ENCODE results near the gene LRRC8E.

LRRC8E gene

GRCh38 chr19:7921967-7922835 lies 33.9 kb downstream of the LRRC8E start:
- Histone ChIP-seq H3K79me2 (ENCODE audit: insufficient read depth, low read depth) (no peaks in the 10 kb centered on the region), H3K27me3 (ENCODE audit: insufficient read depth, low read depth) (peaks cover 13% of the 10 kb centered on the region; the same call in 1 of the 2 replicates), H3K9ac (no peak overlapping the region), H3K36me3 (ENCODE audit: insufficient read depth) (no peaks in the 10 kb centered on the region), H3K4me3 (IDR thresholded peaks at IDR 0.05; ENCODE audit: insufficient read depth, low read depth, low read length) (no peak overlapping the region), H4K20me1 (ENCODE audit: insufficient read depth) (no peaks in the 10 kb centered on the region), H2AFZ (ENCODE audit: low read depth) (no peak overlapping the region), H3K4me1 (ENCODE audit: low read depth, poor library complexity, severe bottlenecking) (peaks cover 14% of the 10 kb centered on the region), H3K4me2 (no peak overlapping the region), H3K27ac (no peak overlapping the region)
- TF ChIP-seq CTCF (conservative IDR thresholded peaks at IDR 0.05; ENCODE audit: low read depth, low read length) = no peak

DNA sequence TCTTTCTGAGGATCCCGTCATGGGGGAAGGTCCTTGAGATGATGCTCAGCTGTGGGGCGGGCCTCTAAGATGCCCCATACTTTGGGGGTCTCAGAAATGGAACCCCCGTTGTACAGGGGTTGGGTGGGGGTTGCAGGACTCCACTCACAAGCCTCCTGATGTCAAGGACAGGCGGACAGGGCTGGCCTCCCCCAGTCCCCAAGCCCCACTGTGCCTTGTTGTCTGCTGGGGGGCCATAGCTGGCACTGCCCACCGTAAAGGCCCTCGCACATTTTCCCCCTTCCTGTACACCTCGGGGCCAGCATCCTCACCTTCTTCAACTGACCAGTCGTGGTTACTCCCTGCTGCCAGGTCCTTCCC lies 34.5 kb downstream of the LRRC8E start:
- Histone ChIP-seq H3K36me3 (ENCODE audit: insufficient read depth) (no peaks in the 10 kb centered on the region), H3K27me3 (ENCODE audit: insufficient read depth, low read depth) (peaks cover 8% of the 10 kb centered on the region; the same call in 1 of the 2 replicates), H3K27ac (no peak overlapping the region), H3K79me2 (ENCODE audit: insufficient read depth, low read depth) (no peaks in the 10 kb centered on the region), H4K20me1 (ENCODE audit: insufficient read depth) (no peaks in the 10 kb centered on the region), H3K4me3 (IDR thresholded peaks at IDR 0.05; ENCODE audit: insufficient read depth, low read depth, low read length) (no peak overlapping the region), H2AFZ (ENCODE audit: low read depth) (no peak overlapping the region), H3K4me2 (no peak overlapping the region), H3K9ac (no peak overlapping the region), H3K4me1 (ENCODE audit: low read depth, poor library complexity, severe bottlenecking) (peaks cover 14% of the 10 kb centered on the region)
- no peak for TF ChIP-seq CTCF (conservative IDR thresholded peaks at IDR 0.05; ENCODE audit: low read depth, low read length)

DNA sequence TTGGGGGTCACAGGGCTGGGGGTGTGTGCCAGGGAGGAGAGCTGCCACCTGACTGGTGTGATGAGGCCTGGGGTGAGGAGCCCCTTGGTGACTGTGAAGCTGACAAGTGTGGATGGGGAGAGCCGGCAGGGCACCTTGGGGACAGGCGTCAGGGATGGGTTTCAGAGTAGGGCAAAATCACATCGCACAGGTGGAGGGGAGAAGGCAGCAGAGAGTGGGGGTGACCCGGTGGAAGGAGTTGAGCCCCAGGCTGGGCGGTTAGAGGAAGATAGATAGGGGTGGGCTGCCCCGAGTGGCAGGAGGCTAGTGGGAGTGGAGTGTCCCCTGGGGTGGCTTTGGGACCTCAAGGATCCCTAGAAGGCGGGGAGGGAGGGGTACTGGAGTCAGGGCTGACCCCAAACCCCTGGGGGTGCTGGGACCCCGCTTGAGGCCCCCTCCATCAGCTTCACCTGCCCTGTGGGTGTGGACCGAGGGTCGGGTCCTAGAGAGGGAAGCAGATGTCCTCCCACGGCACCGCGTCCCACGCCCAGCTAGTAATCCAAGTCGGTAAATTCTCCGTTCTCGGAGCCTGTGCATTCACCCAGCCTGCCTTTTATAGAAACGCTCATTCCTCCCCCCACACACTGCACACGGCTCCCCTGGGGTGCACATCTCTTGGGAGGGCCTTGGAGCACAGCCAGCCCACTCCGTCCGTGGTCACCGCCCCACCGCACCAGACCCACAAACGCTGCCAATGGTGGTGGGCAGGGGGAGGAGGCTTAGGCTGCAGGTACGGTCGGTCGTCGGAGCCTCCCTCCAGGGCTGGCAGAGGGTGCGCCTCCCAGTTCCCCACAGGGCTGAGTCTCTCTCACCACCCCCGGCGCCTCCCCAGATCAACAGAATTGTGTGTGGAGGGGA lies 35.2 kb downstream of the LRRC8E start:
- Histone ChIP-seq H2AFZ (ENCODE audit: low read depth) (no peak overlapping the region), H3K27me3 (ENCODE audit: insufficient read depth, low read depth) (0 out of 2 replicates have a peak, but pooled peaks cover 1% of the 10 kb centered on the region), H3K4me2 (no peak overlapping the region), H3K9ac (no peak overlapping the region), H3K4me3 (IDR thresholded peaks at IDR 0.05; ENCODE audit: insufficient read depth, low read depth, low read length) (no peak overlapping the region), H4K20me1 (ENCODE audit: insufficient read depth) (no peaks in the 10 kb centered on the region), H3K4me1 (ENCODE audit: low read depth, poor library complexity, severe bottlenecking) (peaks cover 14% of the 10 kb centered on the region), H3K79me2 (ENCODE audit: insufficient read depth, low read depth) (no peaks in the 10 kb centered on the region), H3K36me3 (ENCODE audit: insufficient read depth) (no peaks in the 10 kb centered on the region), H3K27ac (no peak overlapping the region)
- no peak for TF ChIP-seq CTCF (conservative IDR thresholded peaks at IDR 0.05; ENCODE audit: low read depth, low read length)

DNA sequence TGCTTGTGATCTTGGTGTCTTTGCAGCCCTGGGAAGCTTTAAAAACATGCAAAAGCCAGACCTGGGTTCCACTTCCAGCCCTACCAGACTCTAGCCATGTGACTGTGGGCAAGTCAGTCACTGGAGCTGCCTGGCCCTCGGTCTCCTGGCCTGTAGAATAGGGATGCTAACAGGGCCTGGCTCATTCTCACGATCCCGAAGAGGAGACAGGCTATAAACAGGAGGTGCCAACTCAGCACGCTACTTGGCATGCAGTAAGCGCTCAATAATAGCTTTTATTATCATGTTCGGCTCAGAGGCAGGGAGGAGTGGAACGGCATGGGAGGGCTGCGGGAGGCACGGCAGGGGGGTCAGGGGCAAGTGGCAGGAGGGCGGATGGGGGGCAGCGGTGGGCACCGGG lies 35.9 kb downstream of the LRRC8E start:
- no peak overlapping the region for H3K9ac ChIP-seq
- H2AFZ ChIP-seq (ENCODE audit: low read depth) = no peak overlapping the region
- H3K4me1 ChIP-seq (ENCODE audit: low read depth, poor library complexity, severe bottlenecking) = peaks cover 10% of the 10 kb centered on the region
- no peak overlapping the region for H3K4me2 ChIP-seq
- no peak for TF ChIP-seq CTCF (conservative IDR thresholded peaks at IDR 0.05; ENCODE audit: low read depth, low read length)
- no peak overlapping the region for H3K4me3 ChIP-seq (IDR thresholded peaks at IDR 0.05; ENCODE audit: insufficient read depth, low read depth, low read length)
- no peaks in the 10 kb centered on the region for H3K79me2 ChIP-seq (ENCODE audit: insufficient read depth, low read depth)
- H4K20me1 ChIP-seq (ENCODE audit: insufficient read depth) = no peaks in the 10 kb centered on the region
- H3K36me3 ChIP-seq (ENCODE audit: insufficient read depth) = no peaks in the 10 kb centered on the region
- H3K27me3 ChIP-seq (ENCODE audit: insufficient read depth, low read depth) = no peaks in the 10 kb centered on the region
- no peak overlapping the region for H3K27ac ChIP-seq

Measured in KMS-11 (cell line).